ENCODE results near the gene IQGAP2.

IQGAP2 gene

GRCh38 chr5:76425928-76426804 lies 23.1 kb downstream of the IQGAP2 start:
- Histone ChIP-seq H3K27ac (ENCODE audit: extremely low read depth, low read depth, low read length) (no peak overlapping the region), H3K36me3 (ENCODE audit: control insufficient read depth in 2 of 2, insufficient read depth in 1 of 2, low read length in 2 of 2) (no peaks in the 10 kb centered on the region), H3K4me1 (ENCODE audit: control insufficient read depth, insufficient read depth, low read length) (0 out of 2 replicates have a peak, but pooled peaks cover 3% of the 10 kb centered on the region), H3K4me3 (ENCODE audit: low read depth, low read length) (no peak overlapping the region), H3K9me3 (ENCODE audit: control insufficient read depth, insufficient read depth, low read depth, low read length) (no peaks in the 10 kb centered on the region)
- TF ChIP-seq ZBTB8A (tag by site-specific recombination; IDR thresholded peaks at IDR 0.05), result no peak
- no peak for TF ChIP-seq ZNF248 (tag by site-specific recombination; IDR thresholded peaks at IDR 0.05)
- no peak for TF ChIP-seq ZNF266 (tag by site-specific recombination; IDR thresholded peaks at IDR 0.05; ENCODE audit: low read depth)
- TF ChIP-seq ZNF140 (tag by site-specific recombination; IDR thresholded peaks at IDR 0.05), result peak; percentile 85; the same call in 1 of the 2 replicates
- TF ChIP-seq, protein P1, sequence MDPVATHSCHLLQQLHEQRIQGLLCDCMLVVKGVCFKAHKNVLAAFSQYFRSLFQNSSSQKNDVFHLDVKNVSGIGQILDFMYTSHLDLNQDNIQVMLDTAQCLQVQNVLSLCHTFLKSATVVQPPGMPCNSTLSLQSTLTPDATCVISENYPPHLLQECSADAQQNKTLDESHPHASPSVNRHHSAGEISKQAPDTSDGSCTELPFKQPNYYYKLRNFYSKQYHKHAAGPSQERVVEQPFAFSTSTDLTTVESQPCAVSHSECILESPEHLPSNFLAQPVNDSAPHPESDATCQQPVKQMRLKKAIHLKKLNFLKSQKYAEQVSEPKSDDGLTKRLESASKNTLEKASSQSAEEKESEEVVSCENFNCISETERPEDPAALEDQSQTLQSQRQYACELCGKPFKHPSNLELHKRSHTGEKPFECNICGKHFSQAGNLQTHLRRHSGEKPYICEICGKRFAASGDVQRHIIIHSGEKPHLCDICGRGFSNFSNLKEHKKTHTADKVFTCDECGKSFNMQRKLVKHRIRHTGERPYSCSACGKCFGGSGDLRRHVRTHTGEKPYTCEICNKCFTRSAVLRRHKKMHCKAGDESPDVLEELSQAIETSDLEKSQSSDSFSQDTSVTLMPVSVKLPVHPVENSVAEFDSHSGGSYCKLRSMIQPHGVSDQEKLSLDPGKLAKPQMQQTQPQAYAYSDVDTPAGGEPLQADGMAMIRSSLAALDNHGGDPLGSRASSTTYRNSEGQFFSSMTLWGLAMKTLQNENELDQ (tag by site-specific recombination; IDR thresholded peaks at IDR 0.05; ENCODE audit: low read depth), result no peak
- no peak for TF ChIP-seq SCRT1 (tag by site-specific recombination; IDR thresholded peaks at IDR 0.05; ENCODE audit: borderline replicate concordance)
- TF ChIP-seq ZNF837 (tag by site-specific recombination; IDR thresholded peaks at IDR 0.05), result no peak
- peak; percentile 28; the same call in 1 of the 2 replicates for TF ChIP-seq SCRT2 (tag by site-specific recombination; IDR thresholded peaks at IDR 0.05)
- no peak for TF ChIP-seq ZNF280C (tag by site-specific recombination; IDR thresholded peaks at IDR 0.05)
- TF ChIP-seq, protein P2, sequence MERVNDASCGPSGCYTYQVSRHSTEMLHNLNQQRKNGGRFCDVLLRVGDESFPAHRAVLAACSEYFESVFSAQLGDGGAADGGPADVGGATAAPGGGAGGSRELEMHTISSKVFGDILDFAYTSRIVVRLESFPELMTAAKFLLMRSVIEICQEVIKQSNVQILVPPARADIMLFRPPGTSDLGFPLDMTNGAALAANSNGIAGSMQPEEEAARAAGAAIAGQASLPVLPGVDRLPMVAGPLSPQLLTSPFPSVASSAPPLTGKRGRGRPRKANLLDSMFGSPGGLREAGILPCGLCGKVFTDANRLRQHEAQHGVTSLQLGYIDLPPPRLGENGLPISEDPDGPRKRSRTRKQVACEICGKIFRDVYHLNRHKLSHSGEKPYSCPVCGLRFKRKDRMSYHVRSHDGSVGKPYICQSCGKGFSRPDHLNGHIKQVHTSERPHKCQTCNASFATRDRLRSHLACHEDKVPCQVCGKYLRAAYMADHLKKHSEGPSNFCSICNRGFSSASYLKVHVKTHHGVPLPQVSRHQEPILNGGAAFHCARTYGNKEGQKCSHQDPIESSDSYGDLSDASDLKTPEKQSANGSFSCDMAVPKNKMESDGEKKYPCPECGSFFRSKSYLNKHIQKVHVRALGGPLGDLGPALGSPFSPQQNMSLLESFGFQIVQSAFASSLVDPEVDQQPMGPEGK (tag by site-specific recombination; IDR thresholded peaks at IDR 0.05), result no peak
- no peak for TF ChIP-seq ZNF596 (tag by site-specific recombination; IDR thresholded peaks at IDR 0.05)
- no peak for TF ChIP-seq ZNF202 (tag by site-specific recombination; IDR thresholded peaks at IDR 0.05; ENCODE audit: borderline replicate concordance)
- no peak for TF ChIP-seq ZNF146 (tag by site-specific recombination; IDR thresholded peaks at IDR 0.05)
- no peak for TF ChIP-seq ZNF169 (tag by site-specific recombination; IDR thresholded peaks at IDR 0.05)
- TF ChIP-seq GLIS2 (tag by site-specific recombination; IDR thresholded peaks at IDR 0.05), result no peak
- no peak for TF ChIP-seq OVOL3 (tag by site-specific recombination; IDR thresholded peaks at IDR 0.05)
- CTCF ChIA-PET, result no interaction called here
- POLR2A ChIA-PET, result no interaction called here

Measured in HEK293 (cell line).